Right lobe of liver (tissue), 6 donors: ENCODE data around the gene ZNF598. TPM values are rescaled to one million over a fixed set of nuclear protein-coding genes. Genes with fewer than 3 reads are reported as not detected.

Source experiments
- ATAC-seq, 4 donors: fragments of 200-7000 bp; cut with Tn5 transposase; one replicate each; pipeline ENCODE4 v1.9.1; 2020; ENCODE audit warnings: mild to moderate bottlenecking in 4 of 4, moderate library complexity in 4 of 4
- DNase-seq, 3 donors: peaks; one replicate each; pipeline ENCODE4 v3.0.0-alpha.2; 2020
- H3K27ac ChIP-seq, 3 donors: fragments of 200-600 bp; one replicate each; pipeline ENCODE4 v1.8.0; 2022
- H3K27me3 ChIP-seq, 2 donors: fragments of 200-600 bp; one replicate each; pipeline ENCODE4 v1.8.0; 2022
- H3K36me3 ChIP-seq, 4 donors: fragments of 200-600 bp; sonication (generic) in 1 of 4; one replicate each; pipeline versions ENCODE4 v1.5.1 to v1.8.0; 2017 to 2022; ENCODE audit warnings: control low read depth in 1 of 4
- H3K4me1 ChIP-seq, 4 donors: fragments of 200-600 bp; sonication (generic) in 1 of 4; one replicate each; pipeline versions ENCODE4 v1.5.1 to v1.8.0; 2017 to 2022; ENCODE audit warnings: control low read depth in 1 of 4
- H3K4me3 ChIP-seq, 3 donors: fragments of 200-600 bp; one replicate each; pipeline ENCODE4 v1.8.0; 2022
- H3K9me3 ChIP-seq, 4 donors: fragments of 200-600 bp; sonication (generic) in 1 of 4; one replicate each; pipeline versions ENCODE4 v1.5.1 to v1.8.0; 2017 to 2022; ENCODE audit warnings: control low read depth in 1 of 4
- POLR2A ChIP-seq: fragments of 450-650 bp; IDR thresholded peaks from one replicate; pipeline ENCODE4 v1.6.1; 2017; ENCODE audit warnings: antibody characterized with exemption, mild to moderate bottlenecking
- WGBS: methylation state at CpG from one replicate; pipeline ENCODE4 v1.1.6; 2018; ENCODE audit warnings: low coverage, low lambda C conversion rate; ENCODE audit not compliant: insufficient coverage; ENCODE audit errors: missing lambda C conversion rate; 5-methylcytosine and 5-hydroxymethylcytosine counted together
- intact Hi-C, 2 donors: fragments of 100-400 bp; cut with DNase I; formaldehyde crosslinking; loops; one replicate each; pipeline versions ENCODE4 v1.11.2 to v1.14.1; 2022
- total RNA-seq, 6 experiments: library from RNA; depleted of rRNA in 2 of 6; stranded (reverse); fragments of >200 nt in 2 of 6; fragmentation: NEBNext Ultra II Directional in 3 of 6; extraction: Animal tissue kit (Norgen Biotek cat#: 25700) in 3 of 6; gene quantifications; one replicate each; pipeline versions ENCODE4 v1.1.0 to v1.2.4, GENCODE V29; 2016 to 2023
- TF ChIP-seq, protein P1 (sequence below), 4 donors: fragments of 200-600 bp in 3 of 4; fragments of 450-650 bp in 1 of 4; IDR thresholded peaks; one replicate each; pipeline versions ENCODE4 v1.5.1 to v1.8.0; 2016 to 2022; ENCODE audit warnings: antibody characterized with exemption in 4 of 4, mild to moderate bottlenecking in 2 of 4
- donor health status: DM: no; HTN: yes; CAD: no.
- donor health status: DM: no; HTN: no; CAD: no.
- donor health status: DM: no; HTN: no; CAD: no.
- donor health status: DM: no; HTN: yes; CAD: no.
- donor health status: DM: no; HTN: yes; CAD: no.

ZNF598 gene
- total RNA-seq, 6 experiments from 2014 or later = 21.6 to 46.4 (median 25.0) TPM

DNA sequence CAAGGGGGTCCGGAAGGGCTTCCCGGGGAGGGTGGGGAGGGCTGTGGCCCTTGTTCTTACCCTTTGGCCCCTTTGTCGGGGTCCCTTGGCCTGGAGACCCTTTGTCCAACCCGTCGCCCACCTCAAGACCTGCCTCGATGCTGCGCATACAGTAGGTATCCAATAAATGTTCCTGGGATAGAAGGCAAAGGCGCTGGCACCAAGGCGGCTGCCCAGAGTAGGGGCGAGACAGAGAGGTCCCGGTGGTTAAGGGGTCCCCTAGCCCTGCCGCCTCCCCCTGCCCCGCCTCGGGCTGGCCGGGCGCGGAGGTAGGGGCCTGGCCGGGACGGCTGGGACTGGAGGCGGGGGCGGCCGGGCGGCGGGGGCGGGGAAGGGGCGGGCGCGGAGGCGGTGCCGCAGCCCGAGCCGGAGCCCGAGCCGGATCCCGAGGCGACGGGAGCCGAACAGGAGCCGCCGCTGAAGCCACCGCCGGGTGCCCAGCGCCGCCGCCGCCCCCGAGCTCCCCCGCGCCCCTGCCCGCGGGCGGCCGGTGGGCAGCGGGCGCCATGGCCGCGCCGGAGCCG is 16.9 kb upstream of the ZNF598 start, which contains the start of gene NHERF2:
TSS of gene NHERF2 (plus strand) at position 442 of the 563 bp plus-strand sequence. CDS start at position 546, 104 bp downstream.
- no peaks in the 10 kb centered on the region for H3K9me3 ChIP-seq
- peaks cover 0 to 15% (median 0%) of the 10 kb centered on the region in 4 donors for H3K36me3 ChIP-seq
- peak within 1 kb of the TSS; percentile 76 to 85 (median 82) for H3K4me3 ChIP-seq
- peak within 1 kb of the TSS; percentile 46 to 60 (median 53) for H3K27ac ChIP-seq
- TF ChIP-seq, protein P1, sequence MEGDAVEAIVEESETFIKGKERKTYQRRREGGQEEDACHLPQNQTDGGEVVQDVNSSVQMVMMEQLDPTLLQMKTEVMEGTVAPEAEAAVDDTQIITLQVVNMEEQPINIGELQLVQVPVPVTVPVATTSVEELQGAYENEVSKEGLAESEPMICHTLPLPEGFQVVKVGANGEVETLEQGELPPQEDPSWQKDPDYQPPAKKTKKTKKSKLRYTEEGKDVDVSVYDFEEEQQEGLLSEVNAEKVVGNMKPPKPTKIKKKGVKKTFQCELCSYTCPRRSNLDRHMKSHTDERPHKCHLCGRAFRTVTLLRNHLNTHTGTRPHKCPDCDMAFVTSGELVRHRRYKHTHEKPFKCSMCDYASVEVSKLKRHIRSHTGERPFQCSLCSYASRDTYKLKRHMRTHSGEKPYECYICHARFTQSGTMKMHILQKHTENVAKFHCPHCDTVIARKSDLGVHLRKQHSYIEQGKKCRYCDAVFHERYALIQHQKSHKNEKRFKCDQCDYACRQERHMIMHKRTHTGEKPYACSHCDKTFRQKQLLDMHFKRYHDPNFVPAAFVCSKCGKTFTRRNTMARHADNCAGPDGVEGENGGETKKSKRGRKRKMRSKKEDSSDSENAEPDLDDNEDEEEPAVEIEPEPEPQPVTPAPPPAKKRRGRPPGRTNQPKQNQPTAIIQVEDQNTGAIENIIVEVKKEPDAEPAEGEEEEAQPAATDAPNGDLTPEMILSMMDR (IDR thresholded peaks at IDR 0.05) = no peak
- TF ChIP-seq POLR2A = no peak
- ATAC-seq (peak; percentile 19 to 51 (median 37)), DNase-seq (peak; percentile 70 to 73 (median 71))
- peaks cover 0 to 47% (median 20%) of the 10 kb centered on the region in 4 donors for H3K4me1 ChIP-seq
- intact Hi-C loops = loop anchor here in 1 of 2 donors (5.0 kb wide), 1 partner anchor 121 kb away; the partner anchor contains the start of gene RAB26
- WGBS = 20% methylated on average over 1 of the region's 59 CpGs
- H3K27me3 ChIP-seq = no peaks in the 10 kb centered on the region

GRCh38 chr16:2025878-2026460 is 16.3 kb upstream of the ZNF598 start:
- Histone ChIP-seq H3K4me3 (peak overlapping the region; percentile 36 to 85 (median 42)), H3K27me3 (no peaks in the 10 kb centered on the region), H3K27ac (peak overlapping the region; percentile 46 to 60 (median 53)), H3K4me1 (peaks cover 0 to 47% (median 20%) of the 10 kb centered on the region in 4 donors), H3K36me3 (peaks cover 0 to 13% (median 0%) of the 10 kb centered on the region in 4 donors), H3K9me3 (no peaks in the 10 kb centered on the region)
- ATAC-seq (no peak), DNase-seq (peak in 1 of 3 donors; percentile 27)
- WGBS = 20% methylated on average over 1 of the region's 16 CpGs
- TF ChIP-seq POLR2A = no peak
- TF ChIP-seq, protein P1 (IDR thresholded peaks at IDR 0.05) = no peak
- intact Hi-C loops = loop anchor here in 1 of 2 donors (5.0 kb wide), 1 partner anchor 121 kb away; the partner anchor contains the start of gene RAB26

DNA sequence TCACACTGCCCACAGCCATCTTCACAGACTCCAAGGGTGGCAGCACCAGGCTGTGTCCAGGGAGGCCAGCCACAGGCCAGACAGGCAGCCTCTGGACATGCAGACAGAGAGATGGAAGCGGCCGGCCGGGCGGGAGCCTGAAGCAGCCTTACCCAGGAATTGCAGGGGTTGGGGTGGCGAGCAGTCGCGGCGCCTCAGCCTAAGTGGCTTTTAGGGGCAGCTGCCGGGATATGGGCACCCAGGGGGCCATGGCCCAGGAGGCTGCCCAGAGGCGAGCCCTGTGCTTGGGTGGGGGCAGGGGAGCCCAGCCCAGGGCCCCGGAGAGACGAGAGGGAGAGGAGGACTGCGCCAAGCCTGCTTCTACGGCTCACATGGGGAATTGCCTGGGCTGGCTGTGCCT is 15.6 kb upstream of the ZNF598 start:
- Histone ChIP-seq H3K27me3 (no peaks in the 10 kb centered on the region), H3K36me3 (peaks cover 0 to 9% (median 0%) of the 10 kb centered on the region in 4 donors), H3K4me1 (peaks cover 0 to 44% (median 22%) of the 10 kb centered on the region in 4 donors), H3K4me3 (no peak overlapping the region), H3K27ac (no peak overlapping the region), H3K9me3 (no peaks in the 10 kb centered on the region)
- intact Hi-C loops = loop anchor here in 1 of 2 donors (5.0 kb wide), 1 partner anchor 122 kb away; the partner anchor contains the start of gene RAB26
- ATAC-seq = no peak
- TF ChIP-seq, protein P1 (IDR thresholded peaks at IDR 0.05) = no peak
- TF ChIP-seq POLR2A = no peak
- WGBS = no CpG with 5 or more reads among the region's 14 CpGs
- peak in 2 of 3 donors; percentile 25 to 54 for DNase-seq

- TF ChIP-seq, protein P1 (IDR thresholded peaks at IDR 0.05) = no peak
- no peak for TF ChIP-seq POLR2A
- Histone ChIP-seq H3K36me3 (no peaks in the 10 kb centered on the region), H3K9me3 (no peaks in the 10 kb centered on the region), H3K27ac (peak overlapping the region in 2 of 3 donors; percentile 2 to 38), H3K4me1 (peaks cover 0 to 42% (median 17%) of the 10 kb centered on the region in 4 donors), H3K27me3 (no peaks in the 10 kb centered on the region), H3K4me3 (no peak overlapping the region)
- ATAC-seq = no peak
- peak in 1 of 3 donors; percentile 51 for DNase-seq
- WGBS = 70% methylated on average over 12 of the region's 12 CpGs
- intact Hi-C loops = loop anchor here in 1 of 2 donors (5.0 kb wide), 1 partner anchor 123 kb away; the partner anchor contains the start of gene RAB26
Observed at GRCh38 chr16:2024032-2024420, 14.4 kb upstream of the ZNF598 start.
